VCaP (cell line): ENCODE results near the gene RGS14.

ENCODE experiments used
- H3K27ac ChIP-seq: fragments of 450-650 bp; 2 replicates; pipeline ENCODE4 v1.5.1; 2017
- CTCF ChIP-seq: fragments of 450-650 bp; conservative IDR thresholded peaks from 2 replicates; pipeline ENCODE4 v1.5.1; 2017; ENCODE audit warnings: mild to moderate bottlenecking, moderate library complexity

The RGS14 gene

DNA sequence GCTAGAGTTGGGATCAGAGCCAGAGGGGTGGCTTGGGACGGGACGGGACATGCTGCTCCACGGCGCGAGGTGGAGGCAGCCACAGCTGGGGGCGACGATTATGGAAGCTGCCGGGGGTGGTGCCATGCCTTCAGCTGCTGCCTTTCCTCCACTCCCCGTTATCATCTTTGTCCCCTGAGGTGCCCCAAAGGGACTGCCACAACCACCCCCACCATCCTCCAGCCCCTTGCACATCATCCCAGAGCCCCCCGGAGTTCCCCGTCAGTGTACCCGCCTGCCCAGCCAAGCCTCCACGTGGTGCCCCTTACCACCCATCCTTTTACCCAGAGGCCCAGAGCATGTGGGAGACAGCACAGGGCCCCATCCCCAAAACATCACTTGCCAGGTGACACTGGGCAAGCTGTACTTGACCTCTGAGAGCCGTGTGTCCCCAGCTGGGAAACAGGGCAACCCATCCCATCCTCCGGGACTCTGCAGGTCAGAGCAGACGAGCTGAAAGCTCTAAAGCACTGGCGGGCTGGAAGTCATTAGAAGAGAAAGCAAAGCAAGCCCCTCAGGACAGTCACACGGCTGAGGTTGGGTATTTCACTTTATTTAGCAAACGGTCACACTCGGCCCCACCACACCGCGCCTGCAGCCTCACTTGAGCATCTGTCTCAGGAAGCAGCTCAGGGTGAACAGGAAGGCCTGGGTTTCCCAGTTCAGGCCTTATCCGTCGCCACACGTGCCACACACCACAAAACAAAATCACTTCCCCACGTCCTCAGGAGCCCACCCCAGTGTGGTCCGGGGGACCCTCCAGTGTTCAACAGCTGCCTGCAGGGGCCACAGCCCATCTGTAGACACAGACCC, 26.5 kb upstream of the RGS14 start:
- H3K27ac ChIP-seq: no peak overlapping the region
- no peak for TF ChIP-seq CTCF

- H3K27ac ChIP-seq: no peak overlapping the region
- TF ChIP-seq CTCF: no peak
Measured at GRCh38 chr5:177332031-177332895, 25.5 kb upstream of the RGS14 start.

GRCh38 chr5:177332896-177333260, 24.8 kb upstream of the RGS14 start:
- no peak for TF ChIP-seq CTCF
- no peak overlapping the region for H3K27ac ChIP-seq

DNA sequence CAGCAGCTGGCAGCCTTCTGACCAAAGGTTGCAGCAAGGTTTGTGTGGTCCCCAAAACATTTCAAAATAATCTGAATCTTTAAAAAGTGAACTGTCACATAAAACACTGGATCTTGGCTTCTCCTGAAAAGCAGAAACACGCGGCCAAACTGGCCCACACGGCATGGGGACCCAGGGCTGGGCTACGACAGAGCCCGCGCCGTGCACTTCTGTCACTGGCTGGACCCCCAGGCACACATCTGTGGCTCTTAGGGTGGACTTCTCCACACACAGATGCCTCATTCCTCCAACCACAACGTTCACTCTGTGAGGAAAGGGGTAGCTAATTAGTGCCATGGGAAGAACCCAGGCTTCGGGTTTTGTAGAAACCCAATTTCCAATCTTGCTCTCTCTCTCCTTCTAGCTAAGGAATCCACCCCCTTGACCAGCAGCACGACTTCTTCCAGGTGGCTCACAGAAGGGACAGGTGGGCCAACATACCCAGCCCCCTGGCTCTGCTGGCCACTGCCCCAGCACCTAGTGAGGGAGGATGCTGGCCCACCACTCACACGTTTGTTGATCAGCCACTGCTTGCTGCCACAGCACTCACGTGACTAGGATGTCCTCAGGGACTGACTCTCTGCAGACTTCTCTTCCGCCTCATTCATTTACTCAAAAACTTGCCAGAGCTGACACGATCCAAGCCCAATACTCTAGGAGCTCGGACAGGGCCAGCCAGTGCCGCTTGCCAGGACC, 24.1 kb upstream of the RGS14 start:
- no peak for TF ChIP-seq CTCF
- H3K27ac ChIP-seq: no peak overlapping the region

DNA sequence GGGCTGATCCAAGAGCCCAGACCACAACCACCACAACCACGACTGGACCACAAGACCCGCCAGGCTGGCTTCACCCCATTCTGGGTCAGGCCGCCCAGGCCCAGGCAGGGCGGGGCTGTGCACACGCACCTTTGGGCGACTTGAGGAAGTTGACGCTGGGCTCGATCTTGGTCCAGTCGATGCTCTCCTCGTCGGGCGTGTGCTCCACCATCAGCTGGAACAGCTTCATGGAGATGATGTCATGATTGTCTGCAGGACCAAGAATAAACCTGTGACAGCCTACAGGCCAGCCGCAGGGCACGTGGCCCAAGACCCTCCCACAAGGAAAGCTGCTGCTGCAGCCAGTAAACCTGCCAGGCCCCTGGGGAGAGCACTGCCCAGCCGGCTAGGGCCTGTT, 23.6 kb upstream of the RGS14 start:
- TF ChIP-seq CTCF: no peak
- H3K27ac ChIP-seq: no peak overlapping the region

GRCh38 chr5:177334781-177335700, 22.7 kb upstream of the RGS14 start:
- no peak for TF ChIP-seq CTCF
- no peak overlapping the region for H3K27ac ChIP-seq
